HG03457 (cell line): ENCODE data around the gene TOR4A.
"Not testable (repeated sequence)": the region's sequence is repeated elsewhere in the genome, so short reads cannot be mapped to it uniquely, and the experiment has no call there.

Experiments
- ATAC-seq: cut with Tn5 transposase; IDR thresholded peaks from one replicate; pipeline ENCODE4 v1.9.1; 2021; ENCODE audit warnings: moderate number of reproducible peaks; ENCODE audit not compliant: unreplicated experiment

Gene TOR4A

GRCh38 chr9:137237759-137238726, 39.5 kb upstream of the TOR4A start:
- ATAC-seq: no peak

GRCh38 chr9:137239541-137240200, 37.9 kb upstream of the TOR4A start:
- ATAC-seq: not testable (repeated sequence)

- peak; percentile 14 for ATAC-seq
Measured at GRCh38 chr9:137240318-137240840, 37.1 kb upstream of the TOR4A start.

- peak; percentile 58 for ATAC-seq
Measured at GRCh38 chr9:137240841-137241489, 36.6 kb upstream of the TOR4A start, which contains the start of gene TUBB4B. TUBB4B (plus strand) TSS chr9:137241287; CDS start chr9:137241361, 74 bp downstream.

GRCh38 chr9:137241490-137242268, 35.8 kb upstream of the TOR4A start:
- ATAC-seq: peak; percentile 4

GRCh38 chr9:137242269-137243203, 35.0 kb upstream of the TOR4A start:
- no peak for ATAC-seq

GRCh38 chr9:137243266-137243625, 34.3 kb upstream of the TOR4A start:
- not testable (repeated sequence) for ATAC-seq

- ATAC-seq: no peak
Measured at GRCh38 chr9:137243626-137244485, 33.7 kb upstream of the TOR4A start.

GRCh38 chr9:137244486-137245449, 32.8 kb upstream of the TOR4A start:
- no peak for ATAC-seq

GRCh38 chr9:137245450-137246421, 31.8 kb upstream of the TOR4A start:
- ATAC-seq: no peak

GRCh38 chr9:137247135-137247915, 30.2 kb upstream of the TOR4A start:
- ATAC-seq: no peak

- ATAC-seq: no peak
Measured at GRCh38 chr9:137247916-137248175, 29.7 kb upstream of the TOR4A start.

GRCh38 chr9:137250329-137251193, 27.0 kb upstream of the TOR4A start:
- ATAC-seq: no peak

GRCh38 chr9:137251194-137251461, 26.4 kb upstream of the TOR4A start, which contains the start of gene STPG3:
STPG3 (plus strand) TSS chr9:137251286; CDS start chr9:137251287, 1 bp downstream.
- no peak for ATAC-seq
